DND-41 (cell line): ENCODE measurements around the gene MAT1A.
"Not testable (repeated sequence)": the region's sequence is repeated elsewhere in the genome, so short reads cannot be mapped to it uniquely, and the experiment has no call there.

Experiments
- CTCF ChIP-seq: IDR thresholded peaks from 2 replicates; pipeline ENCODE4 v1.5.1; 2012; ENCODE audit warnings: borderline replicate concordance, low read length, moderate library complexity, mild to moderate bottlenecking; ENCODE audit not compliant: poor library complexity, severe bottlenecking; ENCODE audit errors: extremely low read depth
- EZH2 ChIP-seq: IDR thresholded peaks from 3 replicates; pipeline ENCODE4 v1.6.1; 2012; ENCODE audit warnings: borderline replicate concordance, low read depth, mild to moderate bottlenecking, moderate library complexity, low read length, inconsistent platforms; ENCODE audit not compliant: severe bottlenecking

- not testable (repeated sequence) for TF ChIP-seq CTCF, EZH2
These were observed 16.5 kb upstream of the MAT1A start for GRCh38 chr10:80305989-80306388.
